Stimulated activated CD4-positive, alpha-beta T cell treated with anti-CD3 and anti-CD28 coated beads, Interleukin-12 subunit alpha, Interleukin-12 subunit beta, amount 100 ng/mL, for 48 hours (primary cell): Measurements from ENCODE around the gene BMP2K.
"Not testable (repeated sequence)": the region's sequence is repeated elsewhere in the genome, so short reads cannot be mapped to it uniquely, and the experiment has no call there.

Source experiments
- DNase-seq, 3 donors: peaks; one replicate each; pipeline ENCODE4 v3.0.0-alpha.2; 2020; ENCODE audit warnings: low read depth in 2 of 3, low spot score in 1 of 3

BMP2K gene

DNA sequence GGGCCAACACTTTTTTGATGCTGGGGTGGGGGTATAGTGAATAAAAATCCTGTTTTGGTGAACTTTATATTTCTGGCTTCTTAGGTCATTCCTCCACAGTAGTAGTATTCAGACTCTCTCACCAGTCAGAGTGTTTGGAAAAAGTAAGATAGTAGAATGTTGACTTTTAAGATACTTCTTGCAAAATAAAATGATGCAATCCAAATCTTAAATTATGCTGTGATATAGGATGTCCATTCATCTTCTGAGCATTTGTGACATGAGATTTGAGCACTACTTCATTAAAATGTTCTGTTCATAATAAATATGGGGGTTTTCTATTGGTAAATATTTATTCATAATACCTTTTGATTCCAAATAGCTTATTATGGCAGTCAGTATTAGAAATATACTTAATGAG, 70.1 kb downstream of the BMP2K start:
- DNase-seq, result no peak

DNA sequence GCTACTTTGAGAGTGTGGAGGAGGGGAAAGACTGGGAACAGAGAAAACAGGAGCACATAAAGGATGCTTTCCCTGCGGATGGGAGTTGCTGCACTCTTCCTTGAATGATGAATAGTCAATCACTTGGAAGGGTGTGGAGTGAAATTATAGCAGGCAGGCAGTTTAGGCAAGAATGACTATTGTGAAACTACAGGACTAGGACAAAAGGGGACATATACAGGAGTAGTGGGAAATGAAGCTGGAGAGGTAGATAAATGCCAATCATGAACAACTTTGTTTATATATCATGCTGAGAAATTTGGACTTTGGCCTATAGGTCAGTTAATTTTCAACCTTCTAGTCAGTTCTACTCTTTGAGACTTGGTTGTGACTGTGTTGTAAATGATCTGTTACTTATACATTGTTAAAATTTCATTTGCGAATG, 86.2 kb downstream of the BMP2K start:
- no peak for DNase-seq

GRCh38 chr4:78863254-78863869, 87.2 kb downstream of the BMP2K start:
- no peak for DNase-seq

GRCh38 chr4:78863991-78864390, 87.8 kb downstream of the BMP2K start:
- no peak for DNase-seq

DNA sequence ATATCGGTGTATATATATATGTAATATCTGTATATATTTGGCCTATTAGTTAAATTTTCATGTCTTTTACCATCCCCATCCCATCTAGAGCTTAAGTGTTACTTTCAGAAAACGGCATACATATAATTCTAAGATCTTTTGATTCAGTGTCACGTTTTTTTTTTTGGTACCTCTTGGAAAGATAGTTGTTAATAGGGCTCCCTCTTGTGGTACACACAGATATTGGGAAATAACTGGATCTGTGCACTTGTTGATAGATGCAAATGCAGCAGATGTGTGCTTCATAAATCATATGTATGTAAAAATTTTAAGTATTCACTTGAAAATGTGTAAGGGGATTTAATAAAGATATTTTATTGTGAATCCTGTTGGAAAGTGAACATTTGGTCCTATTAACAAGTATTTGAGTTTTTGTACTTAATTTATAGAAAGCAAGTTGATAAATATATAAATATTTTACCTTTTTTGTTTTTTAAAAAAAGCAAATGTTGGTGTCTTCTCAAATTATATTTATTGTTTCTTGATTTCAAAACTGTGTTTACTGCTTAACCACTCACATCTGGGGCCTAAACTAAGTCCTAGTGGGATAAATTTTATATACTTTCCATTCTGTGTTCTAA, 88.4 kb downstream of the BMP2K start:
- peak in 1 of 3 donors; percentile 45 for DNase-seq

DNA sequence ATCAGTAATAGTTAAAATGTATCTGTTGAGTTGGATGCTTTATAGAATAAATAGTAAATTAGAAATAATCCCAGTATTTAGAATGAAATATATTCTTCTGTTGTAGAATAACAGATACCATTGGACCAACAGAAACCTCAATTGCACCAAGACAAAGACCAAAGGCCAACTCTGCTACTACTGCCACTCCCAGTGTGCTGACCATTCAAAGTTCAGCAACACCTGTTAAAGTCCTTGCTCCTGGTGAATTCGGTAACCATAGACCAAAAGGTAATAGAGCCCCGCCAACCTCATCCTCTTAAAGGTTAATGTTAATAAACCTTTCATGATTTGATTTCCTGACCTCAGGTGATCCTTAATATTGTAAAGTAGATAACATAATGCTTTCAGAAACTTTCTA, 89.3 kb downstream of the BMP2K start:
- DNase-seq, result no peak

DNA sequence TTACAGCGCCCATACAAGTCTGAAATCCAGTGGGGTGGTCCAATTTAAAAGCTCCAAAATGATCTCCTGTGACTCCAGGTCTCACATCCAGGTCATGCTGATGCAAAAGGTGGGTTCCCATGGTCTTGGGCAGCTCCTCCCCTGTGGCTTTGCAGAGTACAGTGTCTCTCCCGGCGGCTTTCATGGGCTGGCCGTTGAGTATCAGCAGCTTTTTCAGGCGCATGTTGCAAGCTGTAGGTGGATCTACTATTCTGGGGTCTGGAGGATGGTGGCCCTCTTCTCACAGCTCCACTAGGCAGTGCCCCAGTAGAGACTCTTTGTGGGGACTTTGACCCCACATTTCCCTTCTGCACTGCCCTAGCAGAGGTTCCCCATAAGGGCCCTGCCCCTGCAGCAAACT, 92.6 kb downstream of the BMP2K start:
- DNase-seq, result not testable (repeated sequence)

DNA sequence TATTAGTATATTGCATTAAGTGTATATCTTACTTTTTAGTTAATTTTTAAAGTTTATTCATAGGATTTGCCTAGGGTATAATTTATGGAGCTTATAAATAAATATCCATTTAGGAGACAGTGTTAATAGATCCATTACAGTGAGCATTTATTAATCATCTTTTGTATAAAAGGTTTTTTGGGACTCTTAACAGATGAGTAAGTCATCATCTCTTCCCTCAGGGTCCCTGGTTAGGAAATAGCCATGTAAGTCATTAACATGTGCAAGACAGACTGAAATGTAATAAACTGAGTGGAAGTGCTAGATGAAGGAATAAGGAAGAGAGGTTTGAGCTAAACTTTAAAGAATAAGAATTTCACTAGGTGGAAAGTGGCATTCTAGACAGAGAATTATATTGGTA, 93.9 kb downstream of the BMP2K start:
- no peak for DNase-seq

DNA sequence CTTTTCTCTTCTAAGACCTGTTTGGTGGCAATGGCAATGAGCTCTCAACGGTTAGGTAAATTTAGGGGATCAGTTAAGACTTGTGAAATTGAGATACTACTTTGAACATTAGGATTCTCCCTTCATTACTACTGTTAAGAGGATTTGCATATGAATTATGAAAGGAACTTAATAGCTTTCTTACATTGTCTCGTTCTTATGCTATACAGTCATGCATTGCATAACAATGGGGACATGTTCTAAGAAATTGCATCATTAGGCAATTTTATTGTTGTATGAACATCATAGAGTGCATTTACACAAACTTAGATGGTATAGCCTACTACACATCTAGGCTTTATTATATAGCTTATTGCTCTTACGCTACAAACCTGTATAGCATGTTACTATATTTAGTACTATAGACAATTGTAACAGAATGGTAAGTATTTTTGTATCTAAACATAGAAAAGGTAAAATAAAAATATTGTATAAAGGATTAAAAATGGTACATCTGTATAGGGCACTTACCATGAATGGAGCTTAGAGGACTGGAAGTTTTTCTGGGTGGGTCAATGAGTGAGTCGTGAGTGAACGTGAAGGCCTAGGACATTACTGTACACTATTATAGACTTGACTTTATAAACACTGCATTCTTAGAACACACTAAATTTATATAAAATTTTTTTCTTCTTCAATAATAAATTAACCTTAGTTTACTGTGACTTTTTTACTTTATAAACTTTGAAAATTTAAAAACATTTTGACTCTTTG, 100.6 kb downstream of the BMP2K start:
- no peak for DNase-seq

DNA sequence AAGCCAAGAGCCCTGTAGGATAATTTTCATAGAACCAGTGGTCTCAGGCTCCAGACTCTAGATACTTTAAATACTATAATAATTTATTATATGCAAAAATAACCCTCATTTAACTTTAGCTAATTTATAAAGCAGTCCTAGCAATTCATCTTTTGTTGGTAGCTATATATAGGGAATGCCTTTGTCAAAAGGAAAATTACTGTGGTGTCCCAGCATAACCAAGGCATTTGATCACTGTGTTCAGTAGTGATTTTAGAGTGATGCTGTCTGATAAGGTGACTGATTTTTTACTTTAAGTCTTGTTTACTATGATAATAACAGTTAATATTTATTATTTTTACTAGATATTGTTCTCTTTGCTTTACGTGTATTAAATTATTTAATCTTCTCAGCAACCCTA, 101.9 kb downstream of the BMP2K start:
- no peak for DNase-seq

- DNase-seq, result no peak
Observed at GRCh38 chr4:78880874-78881492, 104.8 kb downstream of the BMP2K start.

DNA sequence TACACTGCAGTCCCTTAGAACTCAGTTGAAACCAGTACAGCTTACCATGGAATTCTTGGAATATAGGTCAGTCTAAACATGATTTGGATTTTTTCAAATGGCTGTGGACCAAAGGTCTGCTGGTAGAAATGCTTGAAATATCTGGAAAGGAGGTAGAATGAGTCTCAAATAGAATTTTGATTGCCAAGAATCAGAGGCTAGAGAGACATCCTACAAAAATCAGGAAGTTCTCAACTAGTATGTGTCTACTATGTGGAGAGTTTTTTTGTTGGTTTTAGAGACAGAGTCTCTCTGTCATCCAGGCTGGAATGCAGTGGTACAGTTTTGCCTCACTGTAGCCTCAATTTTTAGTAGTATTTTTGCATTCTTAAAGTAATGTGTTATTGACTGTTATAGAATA, 109.4 kb downstream of the BMP2K start:
- DNase-seq, result no peak

GRCh38 chr4:78889955-78890354, 113.8 kb downstream of the BMP2K start:
- DNase-seq, result no peak

GRCh38 chr4:78899302-78899701, 123.2 kb downstream of the BMP2K start:
- no peak for DNase-seq

DNA sequence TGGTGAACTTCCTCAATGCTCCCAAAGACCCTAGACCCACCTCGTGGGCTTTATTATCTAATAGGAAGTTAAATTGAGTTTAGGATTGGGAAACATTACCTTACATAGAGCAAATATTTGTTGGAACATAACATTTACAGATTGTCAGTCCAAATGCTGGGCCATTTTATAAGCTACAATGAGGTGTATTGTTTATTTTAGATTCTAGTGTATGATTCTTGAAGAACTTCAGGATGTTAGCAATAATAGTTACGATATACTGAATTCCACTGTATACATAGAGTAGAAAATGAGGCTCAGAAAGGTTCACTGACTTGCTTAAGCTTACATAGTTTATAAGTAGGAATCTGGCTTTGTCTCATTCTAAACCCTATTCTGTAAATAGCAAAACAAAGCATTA, 125.7 kb downstream of the BMP2K start:
- DNase-seq, result no peak

- DNase-seq, result no peak
Observed at GRCh38 chr4:78902298-78902697, 126.1 kb downstream of the BMP2K start.

DNA sequence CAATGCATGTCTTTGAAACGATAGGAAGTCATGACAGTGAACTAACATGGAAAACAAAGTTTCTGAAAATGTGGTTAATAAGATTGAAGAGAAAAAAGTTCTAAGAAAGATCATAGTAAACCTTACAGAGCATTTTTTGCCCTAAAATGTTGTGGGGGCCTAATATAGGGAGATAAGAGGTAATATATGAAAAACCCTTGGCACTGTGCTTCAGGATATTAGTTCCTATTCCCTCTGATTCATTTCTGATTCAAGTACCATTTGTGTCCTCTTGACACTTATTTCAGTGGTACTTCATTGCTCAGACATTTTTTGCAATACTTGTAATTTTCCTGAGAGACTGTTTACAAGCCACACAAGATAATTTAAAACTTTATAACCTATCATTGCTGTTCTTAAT, 128.0 kb downstream of the BMP2K start:
- DNase-seq, result no peak

DNA sequence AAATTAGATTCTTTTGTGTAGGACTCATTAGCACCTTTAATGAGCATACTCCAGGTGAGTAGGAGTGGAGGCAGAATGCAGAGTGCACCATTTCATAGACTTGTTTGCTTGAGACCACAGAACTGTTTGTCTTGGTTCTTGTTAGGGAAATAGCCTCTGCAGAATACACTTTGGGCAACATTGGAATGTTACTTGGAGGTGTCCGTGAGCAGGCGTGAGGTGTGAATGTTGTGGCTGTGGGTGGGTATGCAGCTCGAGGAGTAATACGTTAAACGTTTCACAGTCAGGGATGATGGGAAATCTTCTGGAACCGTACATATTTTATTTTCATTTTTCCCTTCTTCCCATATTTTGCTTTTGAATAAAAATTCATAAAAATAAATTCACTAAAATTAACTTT, 131.5 kb downstream of the BMP2K start:
- DNase-seq, result no peak

DNA sequence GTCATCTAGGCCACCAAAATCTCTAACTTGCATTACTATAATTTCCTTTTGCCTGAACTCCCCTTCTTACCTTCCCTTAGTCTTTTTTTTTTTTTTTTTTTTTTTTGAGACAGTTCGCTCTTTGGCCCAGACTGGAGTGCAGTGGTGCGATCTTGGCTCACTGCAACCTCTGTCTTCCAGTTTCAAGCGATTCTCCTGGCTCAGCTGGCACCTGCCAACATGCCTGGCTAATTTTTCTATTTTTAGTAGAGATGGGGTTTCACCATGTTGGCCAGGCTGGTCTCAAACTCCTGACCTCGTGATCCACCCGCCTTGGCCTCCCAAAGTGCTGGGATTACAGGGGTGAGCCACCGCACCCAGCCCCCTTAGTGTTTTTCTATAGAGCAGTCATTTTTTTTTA, 132.8 kb downstream of the BMP2K start:
- DNase-seq, result not testable (repeated sequence)

DNA sequence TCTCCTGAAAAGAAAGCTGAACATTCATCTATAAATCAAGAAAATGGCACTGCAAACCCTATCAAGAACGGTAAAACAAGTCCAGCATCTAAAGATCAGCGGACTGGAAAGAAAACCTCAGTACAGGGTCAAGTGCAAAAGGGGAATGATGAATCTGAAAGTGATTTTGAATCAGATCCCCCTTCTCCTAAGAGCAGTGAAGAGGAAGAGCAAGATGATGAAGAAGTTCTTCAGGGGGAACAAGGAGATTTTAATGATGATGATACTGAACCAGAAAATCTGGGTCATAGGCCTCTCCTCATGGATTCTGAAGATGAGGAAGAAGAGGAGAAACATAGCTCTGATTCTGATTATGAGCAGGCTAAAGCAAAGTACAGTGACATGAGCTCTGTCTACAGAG, 134.5 kb downstream of the BMP2K start:
- no peak for DNase-seq

DNA sequence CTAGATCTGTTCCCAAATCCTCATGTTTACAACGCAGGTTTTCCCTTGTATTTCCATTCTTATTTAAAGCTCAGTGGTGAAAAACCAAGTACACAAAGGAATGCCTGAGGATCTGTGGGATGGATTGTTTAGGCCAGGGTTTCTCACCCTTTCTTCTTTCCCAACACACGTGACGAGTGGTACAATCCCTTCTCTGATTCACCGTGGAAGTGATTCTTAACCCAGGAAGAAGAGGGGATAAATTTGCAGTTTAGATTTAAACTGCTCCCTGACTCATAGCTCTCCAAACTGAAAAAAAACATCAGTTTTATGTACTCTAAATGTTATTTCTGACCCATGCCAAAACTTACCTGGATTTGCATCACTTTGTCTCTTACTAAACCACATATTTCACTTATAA, 146.1 kb downstream of the BMP2K start:
- no peak for DNase-seq
